Measurements from ENCODE around the gene FLVCR2.

FLVCR2 gene

DNA sequence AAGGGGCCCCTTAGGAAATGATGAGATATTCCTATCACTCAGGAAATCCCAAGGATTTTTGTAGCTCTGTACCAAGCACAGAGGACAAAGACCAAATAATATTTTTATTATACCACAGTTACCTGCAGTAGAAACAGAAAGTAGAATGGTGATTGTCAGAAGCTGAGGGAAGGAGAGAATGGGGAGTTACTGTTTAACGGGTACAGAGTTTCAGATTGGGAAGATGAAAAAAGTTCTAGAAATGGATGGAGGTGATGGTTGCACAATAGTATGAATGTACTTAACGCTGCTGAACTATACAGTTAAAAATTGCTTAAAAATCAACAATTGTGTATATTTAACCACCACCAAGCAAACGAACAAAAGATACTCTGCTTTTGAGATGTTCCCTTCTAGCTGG is 24.1 kb downstream of the FLVCR2 start:
- Histone ChIP-seq H3K27ac (ENCODE audit: low read depth, low read length) (no peak overlapping the region), H3K36me3 (ENCODE audit: control insufficient read depth, low read length) (no peaks in the 10 kb centered on the region), H3K79me2 (ENCODE audit: control insufficient read depth, low read length) (no peaks in the 10 kb centered on the region), H4K20me1 (ENCODE audit: control insufficient read depth, insufficient read depth, low read depth, low read length) (no peaks in the 10 kb centered on the region), H3F3A (ENCODE audit: control insufficient read depth, insufficient read depth) (no peaks in the 10 kb centered on the region), H3K4me3 (ENCODE audit: low read length) (no peak overlapping the region), H3K4me1 (ENCODE audit: control insufficient read depth, low read length) (no peaks in the 10 kb centered on the region), H3K9me3 (ENCODE audit: control insufficient read depth, insufficient read depth, low read length) (no peaks in the 10 kb centered on the region), H3K9me2 (replicated peaks; ENCODE audit: control insufficient read depth, low read length) (no peaks in the 10 kb centered on the region), H3K27me3 (ENCODE audit: control insufficient read depth, low read length) (peaks cover 2% of the 10 kb centered on the region; the same call in 1 of the 2 replicates), H3K4me2 (ENCODE audit: low read length) (no peak overlapping the region)
- no peak for TF ChIP-seq EZH2phosphoT487 (IDR thresholded peaks at IDR 0.05; ENCODE audit: borderline replicate concordance, low read length)
- TF ChIP-seq, protein P1, sequence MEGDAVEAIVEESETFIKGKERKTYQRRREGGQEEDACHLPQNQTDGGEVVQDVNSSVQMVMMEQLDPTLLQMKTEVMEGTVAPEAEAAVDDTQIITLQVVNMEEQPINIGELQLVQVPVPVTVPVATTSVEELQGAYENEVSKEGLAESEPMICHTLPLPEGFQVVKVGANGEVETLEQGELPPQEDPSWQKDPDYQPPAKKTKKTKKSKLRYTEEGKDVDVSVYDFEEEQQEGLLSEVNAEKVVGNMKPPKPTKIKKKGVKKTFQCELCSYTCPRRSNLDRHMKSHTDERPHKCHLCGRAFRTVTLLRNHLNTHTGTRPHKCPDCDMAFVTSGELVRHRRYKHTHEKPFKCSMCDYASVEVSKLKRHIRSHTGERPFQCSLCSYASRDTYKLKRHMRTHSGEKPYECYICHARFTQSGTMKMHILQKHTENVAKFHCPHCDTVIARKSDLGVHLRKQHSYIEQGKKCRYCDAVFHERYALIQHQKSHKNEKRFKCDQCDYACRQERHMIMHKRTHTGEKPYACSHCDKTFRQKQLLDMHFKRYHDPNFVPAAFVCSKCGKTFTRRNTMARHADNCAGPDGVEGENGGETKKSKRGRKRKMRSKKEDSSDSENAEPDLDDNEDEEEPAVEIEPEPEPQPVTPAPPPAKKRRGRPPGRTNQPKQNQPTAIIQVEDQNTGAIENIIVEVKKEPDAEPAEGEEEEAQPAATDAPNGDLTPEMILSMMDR (IDR thresholded peaks at IDR 0.05; ENCODE audit: low read depth, low read length, poor library complexity, severe bottlenecking): no peak

DNA sequence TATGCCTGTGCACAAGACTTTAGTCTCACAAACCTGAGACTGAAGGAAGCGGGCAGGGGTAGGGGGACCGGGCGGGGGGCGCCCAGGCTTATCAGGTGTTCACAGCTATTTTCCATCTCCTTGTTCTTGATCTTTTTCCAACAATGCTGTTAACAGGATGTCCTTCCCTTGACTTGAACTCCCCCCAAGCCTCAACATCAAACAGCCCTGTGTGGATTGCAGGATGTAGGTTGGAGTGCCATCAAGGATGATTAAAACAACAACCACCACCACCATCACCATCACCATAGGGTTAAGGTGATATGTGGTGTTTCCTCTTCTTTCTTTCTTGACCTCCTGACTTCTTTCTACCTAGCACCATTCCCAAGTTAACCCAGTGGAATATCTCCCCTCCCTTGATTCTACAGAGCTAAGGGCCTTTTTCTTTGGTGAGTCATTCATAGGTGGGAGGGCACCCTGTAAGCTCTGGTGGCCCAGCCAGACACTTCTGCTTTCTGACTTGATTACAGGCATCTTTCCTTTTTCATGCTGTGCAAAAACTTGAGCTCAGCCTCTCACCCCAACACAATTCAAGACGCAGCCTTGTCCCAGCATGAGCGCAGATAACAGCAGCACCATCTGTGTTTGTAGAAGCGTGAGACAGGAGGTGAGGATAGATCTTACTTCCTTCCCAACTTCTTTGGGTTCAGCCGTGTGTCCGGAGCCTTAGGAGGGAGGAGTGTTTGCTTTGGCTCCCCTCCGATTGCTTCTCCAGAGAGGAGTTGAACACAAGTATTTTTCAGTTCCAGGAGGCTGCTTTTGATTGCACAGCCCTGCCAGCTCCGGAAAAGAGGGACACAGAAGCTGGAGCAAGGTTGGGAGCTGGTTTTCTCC is 26.8 kb downstream of the FLVCR2 start:
- Histone ChIP-seq H3K36me3 (ENCODE audit: control insufficient read depth, low read length) (no peaks in the 10 kb centered on the region), H3K4me3 (ENCODE audit: low read length) (no peak overlapping the region), H3K27ac (ENCODE audit: low read depth, low read length) (no peak overlapping the region), H3F3A (ENCODE audit: control insufficient read depth, insufficient read depth) (no peaks in the 10 kb centered on the region), H3K27me3 (ENCODE audit: control insufficient read depth, low read length) (peaks cover 11% of the 10 kb centered on the region), H3K9me2 (replicated peaks; ENCODE audit: control insufficient read depth, low read length) (no peaks in the 10 kb centered on the region), H3K79me2 (ENCODE audit: control insufficient read depth, low read length) (no peaks in the 10 kb centered on the region), H4K20me1 (ENCODE audit: control insufficient read depth, insufficient read depth, low read depth, low read length) (no peaks in the 10 kb centered on the region), H3K9me3 (ENCODE audit: control insufficient read depth, insufficient read depth, low read length) (no peaks in the 10 kb centered on the region), H3K4me2 (ENCODE audit: low read length) (no peak overlapping the region), H3K4me1 (ENCODE audit: control insufficient read depth, low read length) (no peaks in the 10 kb centered on the region)
- TF ChIP-seq, protein P1 (IDR thresholded peaks at IDR 0.05; ENCODE audit: low read depth, low read length, poor library complexity, severe bottlenecking): no peak
- TF ChIP-seq EZH2phosphoT487 (IDR thresholded peaks at IDR 0.05; ENCODE audit: borderline replicate concordance, low read length): no peak

DNA sequence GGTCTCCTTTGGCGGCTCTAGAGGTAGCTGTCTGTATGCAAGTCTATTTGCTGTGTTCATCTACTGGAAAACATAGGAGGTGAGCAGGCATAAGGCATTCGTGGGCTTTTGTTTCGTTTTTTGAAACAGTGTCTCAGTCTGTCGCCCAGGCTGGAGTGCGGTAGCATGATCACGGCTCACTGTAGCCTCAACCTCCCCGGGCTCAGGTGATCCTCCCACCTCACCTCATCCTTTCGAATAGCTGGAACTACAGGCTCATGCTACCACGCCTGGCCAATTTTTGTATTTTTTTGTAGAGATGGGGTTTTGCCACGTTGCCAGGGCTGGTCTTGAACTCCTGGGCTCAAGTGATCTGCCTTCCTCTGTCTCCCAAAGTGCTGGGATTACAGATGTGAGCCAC is 27.5 kb downstream of the FLVCR2 start:
- no peaks in the 10 kb centered on the region for H3K79me2 ChIP-seq (ENCODE audit: control insufficient read depth, low read length)
- peaks cover 18% of the 10 kb centered on the region for H3K27me3 ChIP-seq (ENCODE audit: control insufficient read depth, low read length)
- H3K9me2 ChIP-seq (replicated peaks; ENCODE audit: control insufficient read depth, low read length): no peaks in the 10 kb centered on the region
- no peaks in the 10 kb centered on the region for H3K4me1 ChIP-seq (ENCODE audit: control insufficient read depth, low read length)
- no peaks in the 10 kb centered on the region for H3F3A ChIP-seq (ENCODE audit: control insufficient read depth, insufficient read depth)
- H3K36me3 ChIP-seq (ENCODE audit: control insufficient read depth, low read length): no peaks in the 10 kb centered on the region
- TF ChIP-seq, protein P1 (IDR thresholded peaks at IDR 0.05; ENCODE audit: low read depth, low read length, poor library complexity, severe bottlenecking): no peak
- TF ChIP-seq EZH2phosphoT487 (IDR thresholded peaks at IDR 0.05; ENCODE audit: borderline replicate concordance, low read length): no peak
- H3K9me3 ChIP-seq (ENCODE audit: control insufficient read depth, insufficient read depth, low read length): no peaks in the 10 kb centered on the region
- H3K4me3 ChIP-seq (ENCODE audit: low read length): no peak overlapping the region
- H3K27ac ChIP-seq (ENCODE audit: low read depth, low read length): no peak overlapping the region
- no peaks in the 10 kb centered on the region for H4K20me1 ChIP-seq (ENCODE audit: control insufficient read depth, insufficient read depth, low read depth, low read length)
- H3K4me2 ChIP-seq (ENCODE audit: low read length): no peak overlapping the region

Measured in DOHH2 (cell line).